ENCODE results near the gene COL5A1. TPM values are rescaled to one million over a fixed set of nuclear protein-coding genes. Genes with fewer than 3 reads are reported as not detected.

Gene COL5A1
- total RNA-seq, 1 experiment from 2014 or later: 9.5 TPM

- H4K20me1 ChIP-seq (ENCODE audit: control insufficient read depth, insufficient read depth, insufficient read length): no peaks in the 10 kb centered on the region
Measured at GRCh38 chr9:134824583-134824982, 183.0 kb downstream of the COL5A1 start.

More at GRCh38 chr9:134824583-134824982, 183.0 kb downstream of the COL5A1 start:
- Histone ChIP-seq H3K23ac (ENCODE audit: insufficient read length, low read depth, low read length) (no peak overlapping the region), H2BK12ac (ENCODE audit: insufficient read length, low read depth, low read length) (no peak overlapping the region), H2BK20ac (ENCODE audit: low read depth, low read length, poor library complexity, severe bottlenecking) (no peak overlapping the region), H2BK5ac (ENCODE audit: insufficient read length, low read length) (no peak overlapping the region), H3K56ac (ENCODE audit: insufficient read length, low read depth, low read length) (no peak overlapping the region), H3T11ph (ENCODE audit: low read length) (no peak overlapping the region), H3K4me2 (ENCODE audit: insufficient read depth, insufficient read length, low read length) (no peak overlapping the region), H3K27me3 (ENCODE audit: insufficient read depth, low read length) (no peaks in the 10 kb centered on the region), H3K4me1 (ENCODE audit: insufficient read depth, low read length) (no peaks in the 10 kb centered on the region), H3K18ac (ENCODE audit: insufficient read length, low read depth, low read length) (no peak overlapping the region), H4K5ac (ENCODE audit: insufficient read length, low read depth, low read length) (no peak overlapping the region), H3K9ac (ENCODE audit: extremely low read depth, insufficient read length, low read length) (no peak overlapping the region), H4K8ac (replicated peaks; ENCODE audit: insufficient read length, low read depth, low read length) (no peak overlapping the region), H2AK5ac (ENCODE audit: insufficient read length, low read length) (no peak overlapping the region), H2BK15ac (ENCODE audit: low read depth, low read length) (no peak overlapping the region), H3K9me3 (ENCODE audit: control insufficient read depth, low read depth, low read length) (no peaks in the 10 kb centered on the region), H3K27ac (ENCODE audit: insufficient read length, low read depth, low read length) (no peak overlapping the region), H3K4ac (ENCODE audit: low read depth, low read length) (no peak overlapping the region), H3K79me2 (ENCODE audit: insufficient read depth, low read length) (no peaks in the 10 kb centered on the region), H3K23me2 (ENCODE audit: insufficient read length, low read depth, low read length, poor library complexity, severe bottlenecking) (no peaks in the 10 kb centered on the region), H3K14ac (ENCODE audit: insufficient read depth, low read length) (no peak overlapping the region), H2BK120ac (ENCODE audit: low read depth, low read length, poor library complexity, severe bottlenecking) (no peak overlapping the region), H3K79me1 (ENCODE audit: insufficient read depth, low read depth, low read length, poor library complexity, severe bottlenecking) (no peaks in the 10 kb centered on the region), H4K91ac (ENCODE audit: insufficient read length, low read depth, low read length) (no peak overlapping the region), H2AFZ (ENCODE audit: low read length) (no peak overlapping the region)
- Mint-ChIP-seq H3K36me3 (ENCODE audit: insufficient read depth in 1 of 3, low read depth in 3 of 3) (no peaks in the 10 kb centered on the region), H3K9me3 (no peaks in the 10 kb centered on the region), H3K4me1 (no peaks in the 10 kb centered on the region), H3K4me3 (no peak overlapping the region), H3K27ac (no peak overlapping the region; a peak in 1 of 7 replicates), H3K27me3 (ENCODE audit: low read depth) (no peaks in the 10 kb centered on the region; the same call in 1 of the 2 replicates)
- TF ChIP-seq CTCF (conservative IDR thresholded peaks at IDR 0.05): no peak
- WGBS (ENCODE audit: extremely low coverage, insufficient read length, low lambda C conversion rate): no CpG with 5 or more reads among the region's 23 CpGs
- DNase-seq: no peak
